Smooth muscle cell (in vitro differentiated cells): ENCODE results near the gene PYGM. TPM values are rescaled to one million over a fixed set of nuclear protein-coding genes. Genes with fewer than 3 reads are reported as not detected.

Experiments used
- DNase-seq: peaks from one replicate; lab custom pipeline; 2025; ENCODE audit not compliant: unreplicated experiment; lab: John Stamatoyannopoulos, UW
- H2AFZ ChIP-seq: fragments of 200-600 bp; sonication (generic); 2 replicates; pipeline ENCODE4 v1.6.0; 2016; ENCODE audit warnings: antibody characterized with exemption, low read depth, mild to moderate bottlenecking
- H3F3A ChIP-seq: fragments of 200-600 bp; sonication (generic); 2 replicates; pipeline ENCODE4 v1.6.0; 2017; ENCODE audit warnings: antibody characterized with exemption, low read depth
- H3K27ac ChIP-seq: fragments of 200-600 bp; sonication (generic); 2 replicates; pipeline ENCODE4 v1.5.1; 2016; ENCODE audit warnings: low read depth, mild to moderate bottlenecking
- H3K27me3 ChIP-seq: fragments of 200-600 bp; sonication (generic); 2 replicates; pipeline ENCODE4 v1.6.1; 2016; ENCODE audit warnings: low read depth, mild to moderate bottlenecking
- H3K36me3 ChIP-seq: fragments of 200-600 bp; sonication (generic); 2 replicates; pipeline ENCODE4 v1.5.1; 2016; ENCODE audit warnings: low read depth
- H3K4me1 ChIP-seq: fragments of 200-600 bp; sonication (generic); 2 replicates; pipeline ENCODE4 v1.5.1; 2016; ENCODE audit warnings: low read depth
- H3K4me2 ChIP-seq: fragments of 200-600 bp; sonication (generic); 2 replicates; pipeline ENCODE4 v1.6.0; 2016; ENCODE audit warnings: mild to moderate bottlenecking
- H3K4me3 ChIP-seq: fragments of 200-600 bp; sonication (generic); 2 replicates; pipeline ENCODE4 v1.5.1; 2016; ENCODE audit warnings: mild to moderate bottlenecking
- H3K79me2 ChIP-seq: fragments of 200-600 bp; sonication (generic); 2 replicates; pipeline ENCODE4 v1.6.0; 2016; ENCODE audit warnings: low read depth, mild to moderate bottlenecking
- H3K9ac ChIP-seq: fragments of 200-600 bp; sonication (generic); 2 replicates; pipeline ENCODE4 v1.6.0; 2016; ENCODE audit warnings: low read depth
- H3K9me3 ChIP-seq: fragments of 200-600 bp; sonication (generic); replicated peaks from 2 replicates; pipeline ENCODE4 v1.5.1; 2016; ENCODE audit warnings: low read depth
- H4K20me1 ChIP-seq: fragments of 200-600 bp; sonication (generic); 2 replicates; pipeline ENCODE4 v1.6.0; 2016; ENCODE audit warnings: low read depth
- WGBS: methylation state at CpG from one replicate; pipeline ENCODE4 v1.1.7; 2016; ENCODE audit warnings: low lambda C conversion rate; 5-methylcytosine and 5-hydroxymethylcytosine counted together
- polyA plus RNA-seq: library from polyadenylated mRNA; unstranded; fragments of >200 nt; fragmentation: Nextera tagmentation; extraction: Ambion mirVana; gene quantifications from 2 replicates; pipeline ENCODE4 v1.2.1, GENCODE V29; 2016
- total RNA-seq: library from RNA; depleted of rRNA; stranded (reverse); fragments of >200 nt; gene quantifications from 2 replicates; pipeline ENCODE4 v1.2.3, GENCODE V29; 2014
- TF ChIP-seq, protein P1 (sequence below): fragments of 200-600 bp; sonication (generic); IDR thresholded peaks from 2 replicates; pipeline ENCODE4 v1.5.1; 2017; ENCODE audit warnings: borderline replicate concordance, mild to moderate bottlenecking, antibody characterized with exemption; ENCODE audit not compliant: insufficient read depth, poor library complexity, severe bottlenecking

PYGM gene
- total and polyA plus RNA-seq, 2 experiments from 2014 or later = 1.1 to 2.2 TPM

DNA sequence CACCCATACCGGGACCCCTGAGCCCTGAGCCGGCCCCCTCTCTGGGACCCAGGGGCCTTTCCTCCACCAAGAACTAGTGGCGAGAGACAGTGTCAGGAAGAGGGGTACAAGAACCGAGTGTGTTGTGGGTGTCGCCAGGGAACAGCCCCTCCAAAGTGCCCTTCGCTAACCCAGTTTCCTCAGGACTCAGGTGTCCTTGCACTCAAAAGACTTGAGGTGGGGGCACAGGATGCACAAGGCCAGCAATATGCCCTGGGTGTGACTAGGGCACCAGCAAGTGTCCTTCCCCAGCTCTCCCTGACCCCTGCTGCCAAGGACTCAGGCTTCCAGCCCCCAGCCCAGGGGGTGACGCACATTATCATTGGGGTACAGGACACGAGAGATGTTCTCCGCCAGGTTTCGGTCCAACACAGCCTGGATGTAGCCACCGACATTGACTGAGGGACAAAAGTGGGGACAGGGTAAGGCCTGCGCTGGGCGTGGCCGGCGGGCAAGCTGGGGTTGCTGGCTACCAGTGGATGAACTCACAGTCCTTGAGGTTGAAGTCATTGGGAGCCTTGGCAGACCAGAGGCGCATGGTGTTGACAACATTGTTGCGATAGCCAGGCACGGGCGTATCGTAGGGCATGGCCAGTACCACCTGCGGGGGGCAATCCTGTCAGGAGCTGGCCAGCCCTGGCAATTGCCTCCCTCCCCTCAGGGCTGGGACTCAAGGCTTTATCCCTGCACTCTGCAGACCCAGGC lies 4.7 kb downstream of the PYGM start:
- Histone ChIP-seq H2AFZ (no peak overlapping the region), H4K20me1 (peaks cover 1% of the 10 kb centered on the region), H3K4me3 (no peak overlapping the region), H3K79me2 (no peaks in the 10 kb centered on the region), H3K4me2 (no peak overlapping the region), H3K9me3 (no peaks in the 10 kb centered on the region), H3K27me3 (no peaks in the 10 kb centered on the region), H3K36me3 (no peaks in the 10 kb centered on the region), H3F3A (no peaks in the 10 kb centered on the region), H3K4me1 (peaks cover 7% of the 10 kb centered on the region), H3K27ac (no peak overlapping the region), H3K9ac (no peak overlapping the region)
- WGBS = 95% methylated on average over 21 of the region's 21 CpGs
- TF ChIP-seq, protein P1, sequence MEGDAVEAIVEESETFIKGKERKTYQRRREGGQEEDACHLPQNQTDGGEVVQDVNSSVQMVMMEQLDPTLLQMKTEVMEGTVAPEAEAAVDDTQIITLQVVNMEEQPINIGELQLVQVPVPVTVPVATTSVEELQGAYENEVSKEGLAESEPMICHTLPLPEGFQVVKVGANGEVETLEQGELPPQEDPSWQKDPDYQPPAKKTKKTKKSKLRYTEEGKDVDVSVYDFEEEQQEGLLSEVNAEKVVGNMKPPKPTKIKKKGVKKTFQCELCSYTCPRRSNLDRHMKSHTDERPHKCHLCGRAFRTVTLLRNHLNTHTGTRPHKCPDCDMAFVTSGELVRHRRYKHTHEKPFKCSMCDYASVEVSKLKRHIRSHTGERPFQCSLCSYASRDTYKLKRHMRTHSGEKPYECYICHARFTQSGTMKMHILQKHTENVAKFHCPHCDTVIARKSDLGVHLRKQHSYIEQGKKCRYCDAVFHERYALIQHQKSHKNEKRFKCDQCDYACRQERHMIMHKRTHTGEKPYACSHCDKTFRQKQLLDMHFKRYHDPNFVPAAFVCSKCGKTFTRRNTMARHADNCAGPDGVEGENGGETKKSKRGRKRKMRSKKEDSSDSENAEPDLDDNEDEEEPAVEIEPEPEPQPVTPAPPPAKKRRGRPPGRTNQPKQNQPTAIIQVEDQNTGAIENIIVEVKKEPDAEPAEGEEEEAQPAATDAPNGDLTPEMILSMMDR = no peak
- DNase-seq = no peak

DNA sequence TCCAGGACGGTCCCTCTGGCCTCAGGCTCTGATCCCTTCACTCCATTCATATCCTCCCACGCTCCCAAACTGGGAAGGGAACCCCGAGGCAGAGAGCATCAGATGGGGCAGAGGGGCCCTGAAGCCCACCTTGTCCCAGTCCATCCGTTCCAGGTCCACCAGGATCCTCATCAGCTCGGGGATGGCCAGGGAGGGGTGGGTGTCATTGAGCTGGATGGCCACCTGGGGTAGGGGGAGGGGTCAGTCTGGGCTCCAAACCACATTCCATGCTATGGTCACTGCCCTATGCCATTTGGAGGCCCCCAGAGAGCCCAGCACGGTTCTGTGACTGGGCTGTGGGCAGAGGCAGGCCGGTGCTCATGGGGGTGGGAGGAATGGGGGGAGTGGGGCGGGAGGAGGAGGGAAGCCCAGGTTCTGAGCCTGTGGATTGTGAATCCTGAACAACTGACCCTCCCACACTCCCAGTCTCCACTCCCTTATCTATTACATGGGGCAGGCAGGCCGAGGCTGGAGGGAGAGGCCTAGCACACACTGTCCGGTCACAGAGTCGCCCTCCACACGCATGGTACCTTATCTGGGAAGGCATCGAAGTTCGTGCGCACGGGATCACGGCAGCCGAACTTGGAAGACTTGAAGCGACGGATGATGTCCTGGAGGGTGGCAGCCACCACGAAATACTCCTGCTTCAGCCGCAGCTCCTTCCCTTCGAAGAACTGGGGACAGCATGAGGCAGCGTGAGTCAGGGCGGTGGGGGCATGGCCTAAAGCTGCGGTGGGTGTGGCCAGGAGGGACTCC lies 5.5 kb downstream of the PYGM start:
- Histone ChIP-seq H3K9ac (no peak overlapping the region), H3K4me3 (no peak overlapping the region), H3K36me3 (no peaks in the 10 kb centered on the region), H3K79me2 (no peaks in the 10 kb centered on the region), H3K27ac (no peak overlapping the region), H3F3A (no peaks in the 10 kb centered on the region), H3K4me2 (no peak overlapping the region), H2AFZ (no peak overlapping the region), H4K20me1 (no peaks in the 10 kb centered on the region), H3K9me3 (no peaks in the 10 kb centered on the region), H3K4me1 (no peaks in the 10 kb centered on the region), H3K27me3 (no peaks in the 10 kb centered on the region)
- WGBS = 86% methylated on average over 24 of the region's 26 CpGs
- no peak for DNase-seq
- TF ChIP-seq, protein P1 = no peak

DNA sequence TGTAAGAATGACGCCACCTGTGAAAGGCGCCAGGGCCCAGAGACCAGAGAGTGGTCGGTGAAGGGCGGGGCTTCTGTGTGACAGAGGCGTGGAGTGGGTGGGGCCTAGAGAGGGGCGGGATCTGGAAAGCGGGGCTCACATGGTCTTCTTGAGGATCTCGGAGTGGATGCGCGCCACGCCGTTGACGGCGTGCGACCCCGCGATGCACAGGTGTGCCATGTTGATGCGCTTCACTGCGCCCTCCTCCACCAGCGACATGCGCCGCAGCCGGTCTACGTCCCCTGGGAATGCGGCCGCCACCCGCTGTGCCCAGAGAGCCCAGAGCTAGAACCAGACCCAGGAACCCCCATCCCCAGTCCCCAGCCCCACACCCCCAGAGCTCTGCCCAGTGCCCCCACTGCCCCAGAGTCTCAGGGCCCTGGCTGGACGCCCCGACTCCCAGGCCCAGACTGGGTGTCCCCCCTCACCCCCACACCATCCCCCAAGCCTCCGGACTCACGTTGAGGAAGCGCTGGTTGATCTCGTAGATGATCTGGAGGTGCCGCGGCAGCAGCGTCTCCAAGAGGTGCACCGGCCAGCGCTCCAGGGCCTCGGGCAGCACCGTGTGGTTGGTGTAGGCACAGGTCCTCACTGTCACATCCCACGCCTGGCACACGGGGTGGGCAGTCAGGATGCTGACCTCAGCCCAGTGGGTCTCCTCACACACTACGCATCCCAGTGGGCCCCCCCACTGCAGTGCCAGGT lies 6.2 kb downstream of the PYGM start:
- H3K4me2 ChIP-seq = no peak overlapping the region
- TF ChIP-seq, protein P1 = no peak
- no peak overlapping the region for H2AFZ ChIP-seq
- no peaks in the 10 kb centered on the region for H3K9me3 ChIP-seq
- no peak for DNase-seq
- H3K4me1 ChIP-seq = no peaks in the 10 kb centered on the region
- H3K79me2 ChIP-seq = no peaks in the 10 kb centered on the region
- no peak overlapping the region for H3K27ac ChIP-seq
- H3F3A ChIP-seq = no peaks in the 10 kb centered on the region
- H3K4me3 ChIP-seq = no peak overlapping the region
- no peaks in the 10 kb centered on the region for H4K20me1 ChIP-seq
- no peaks in the 10 kb centered on the region for H3K36me3 ChIP-seq
- H3K27me3 ChIP-seq = no peaks in the 10 kb centered on the region
- H3K9ac ChIP-seq = no peak overlapping the region
- WGBS = 98% methylated on average over 34 of the region's 43 CpGs
